Gastrocnemius medialis (tissue), 4 donors: ENCODE measurements around the gene DDX53.

Experiments
- POLR2A ChIP-seq, 2 donors: fragments of 450-650 bp; IDR thresholded peaks; one replicate each; pipeline ENCODE4 v1.6.1; 2017; ENCODE audit warnings: antibody characterized with exemption in 2 of 2, mild to moderate bottlenecking in 2 of 2, moderate library complexity in 2 of 2
- TF ChIP-seq, protein P1 (sequence below), 5 experiments: fragments of 450-650 bp in 3 of 5; fragments of 200-600 bp in 2 of 5; sonication (generic) in 2 of 5; IDR thresholded peaks in 4 of 5; conservative IDR thresholded peaks in 1 of 5; 1 replicate in 4 of 5; 2 replicates in 1 of 5; pipeline ENCODE4 v1.5.1; 2016 to 2019; ENCODE audit warnings: antibody characterized with exemption in 5 of 5, mild to moderate bottlenecking in 3 of 5, moderate library complexity in 3 of 5

DNA sequence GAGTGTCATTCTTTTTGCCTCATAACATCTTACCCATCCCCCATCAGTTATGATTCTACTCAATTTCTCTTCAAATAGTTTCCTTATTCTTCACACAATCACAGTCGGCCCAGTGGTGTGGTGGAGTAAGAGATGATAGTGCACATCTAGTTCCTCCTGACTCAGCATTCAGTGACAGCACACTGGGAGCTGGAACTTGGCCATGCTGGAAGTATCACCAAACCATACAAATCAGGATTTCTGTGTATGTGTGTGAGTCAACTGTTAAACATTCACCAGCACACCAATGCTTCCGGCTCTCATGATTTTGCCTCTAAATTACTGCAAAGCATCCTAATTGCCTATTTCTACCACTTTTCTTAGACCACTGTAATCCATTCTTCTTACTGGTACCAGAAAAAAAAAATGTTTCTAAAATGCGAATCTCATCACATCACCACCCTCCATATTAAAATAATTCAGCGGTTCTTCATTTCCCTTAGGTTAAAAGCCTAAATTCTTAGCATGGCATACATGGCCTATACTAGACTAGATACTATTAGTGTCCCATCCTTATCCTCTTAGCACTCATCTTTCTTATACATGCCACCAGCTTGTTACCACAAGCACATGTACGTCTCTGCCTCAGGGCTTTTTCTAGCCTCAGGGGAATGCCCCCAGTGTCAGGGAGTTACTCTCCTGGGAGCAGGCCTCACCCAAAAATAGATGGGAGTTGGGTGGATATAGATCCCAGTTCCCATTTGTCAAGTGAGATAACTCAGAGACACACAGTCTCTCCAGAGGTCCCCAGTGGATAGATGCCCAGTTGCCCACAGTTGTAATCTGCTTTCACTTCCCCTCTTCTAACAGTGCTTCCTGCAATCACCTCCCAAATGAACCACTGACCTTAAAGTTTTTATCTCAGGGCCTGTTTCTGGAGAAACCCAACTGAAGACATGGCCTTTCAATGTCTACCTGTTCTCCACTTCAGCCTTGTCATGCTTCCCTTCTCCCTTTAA, 49.2 kb upstream of the DDX53 start:
- TF ChIP-seq, protein P1, sequence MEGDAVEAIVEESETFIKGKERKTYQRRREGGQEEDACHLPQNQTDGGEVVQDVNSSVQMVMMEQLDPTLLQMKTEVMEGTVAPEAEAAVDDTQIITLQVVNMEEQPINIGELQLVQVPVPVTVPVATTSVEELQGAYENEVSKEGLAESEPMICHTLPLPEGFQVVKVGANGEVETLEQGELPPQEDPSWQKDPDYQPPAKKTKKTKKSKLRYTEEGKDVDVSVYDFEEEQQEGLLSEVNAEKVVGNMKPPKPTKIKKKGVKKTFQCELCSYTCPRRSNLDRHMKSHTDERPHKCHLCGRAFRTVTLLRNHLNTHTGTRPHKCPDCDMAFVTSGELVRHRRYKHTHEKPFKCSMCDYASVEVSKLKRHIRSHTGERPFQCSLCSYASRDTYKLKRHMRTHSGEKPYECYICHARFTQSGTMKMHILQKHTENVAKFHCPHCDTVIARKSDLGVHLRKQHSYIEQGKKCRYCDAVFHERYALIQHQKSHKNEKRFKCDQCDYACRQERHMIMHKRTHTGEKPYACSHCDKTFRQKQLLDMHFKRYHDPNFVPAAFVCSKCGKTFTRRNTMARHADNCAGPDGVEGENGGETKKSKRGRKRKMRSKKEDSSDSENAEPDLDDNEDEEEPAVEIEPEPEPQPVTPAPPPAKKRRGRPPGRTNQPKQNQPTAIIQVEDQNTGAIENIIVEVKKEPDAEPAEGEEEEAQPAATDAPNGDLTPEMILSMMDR (IDR thresholded peaks at IDR 0.05 in 4 of 5, conservative IDR thresholded peaks at IDR 0.05 in 1 of 5), result no peak
- TF ChIP-seq POLR2A (IDR thresholded peaks at IDR 0.05), result no peak
